ENCODE measurements around the gene CEACAM18. TPM values are rescaled to one million over a fixed set of nuclear protein-coding genes. Genes with fewer than 3 reads are reported as not detected.
"Not testable (repeated sequence)": the region's sequence is repeated elsewhere in the genome, so short reads cannot be mapped to it uniquely, and the experiment has no call there.

CEACAM18 gene
- total RNA-seq, 4 donors from 2014 or later: not detected

DNA sequence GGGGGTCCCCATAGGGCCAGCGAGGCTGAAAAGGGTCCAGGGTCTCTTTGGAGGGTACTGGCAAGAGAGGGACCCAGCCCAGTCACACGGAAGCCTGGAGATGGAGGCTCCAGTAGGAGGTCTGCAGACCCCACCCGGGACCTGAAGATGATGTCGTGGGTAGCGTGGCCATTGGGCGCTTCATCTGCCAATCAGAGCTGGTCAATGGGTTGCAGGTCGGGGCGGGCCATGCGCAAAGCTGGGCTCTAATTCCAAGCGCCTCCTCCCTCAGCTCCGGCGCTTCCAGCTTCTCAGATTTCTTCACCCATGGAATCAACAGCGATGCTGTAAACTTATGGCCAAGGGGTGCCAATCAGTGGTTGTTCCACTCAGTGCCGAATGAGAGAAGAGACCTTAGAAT, 12.3 kb downstream of the CEACAM18 start:
- H3K4me1 ChIP-seq: no peaks in the 10 kb centered on the region
- no peak for DNase-seq (ENCODE audit: extremely low spot score)
- H3K27me3 ChIP-seq: peaks cover 0 to 32% (median 0%) of the 10 kb centered on the region in 4 donors
- no peaks in the 10 kb centered on the region for H3K36me3 ChIP-seq
- no peak overlapping the region for H3K27ac ChIP-seq (replicated peaks in 1 of 4)
- 30% methylated on average over 12 of the region's 14 CpGs for WGBS
- intact Hi-C loops (cut with DNase I): no loop called here
- TF ChIP-seq POLR2A (IDR thresholded peaks at IDR 0.05; ENCODE audit: low read depth) (no peak), EP300 (IDR thresholded peaks at IDR 0.05) (no peak), POLR2AphosphoS5 (IDR thresholded peaks at IDR 0.05) (no peak)
- TF ChIP-seq, protein P1, sequence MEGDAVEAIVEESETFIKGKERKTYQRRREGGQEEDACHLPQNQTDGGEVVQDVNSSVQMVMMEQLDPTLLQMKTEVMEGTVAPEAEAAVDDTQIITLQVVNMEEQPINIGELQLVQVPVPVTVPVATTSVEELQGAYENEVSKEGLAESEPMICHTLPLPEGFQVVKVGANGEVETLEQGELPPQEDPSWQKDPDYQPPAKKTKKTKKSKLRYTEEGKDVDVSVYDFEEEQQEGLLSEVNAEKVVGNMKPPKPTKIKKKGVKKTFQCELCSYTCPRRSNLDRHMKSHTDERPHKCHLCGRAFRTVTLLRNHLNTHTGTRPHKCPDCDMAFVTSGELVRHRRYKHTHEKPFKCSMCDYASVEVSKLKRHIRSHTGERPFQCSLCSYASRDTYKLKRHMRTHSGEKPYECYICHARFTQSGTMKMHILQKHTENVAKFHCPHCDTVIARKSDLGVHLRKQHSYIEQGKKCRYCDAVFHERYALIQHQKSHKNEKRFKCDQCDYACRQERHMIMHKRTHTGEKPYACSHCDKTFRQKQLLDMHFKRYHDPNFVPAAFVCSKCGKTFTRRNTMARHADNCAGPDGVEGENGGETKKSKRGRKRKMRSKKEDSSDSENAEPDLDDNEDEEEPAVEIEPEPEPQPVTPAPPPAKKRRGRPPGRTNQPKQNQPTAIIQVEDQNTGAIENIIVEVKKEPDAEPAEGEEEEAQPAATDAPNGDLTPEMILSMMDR (IDR thresholded peaks at IDR 0.05): no peak
- no peaks in the 10 kb centered on the region for H3K9me3 ChIP-seq
- no peak overlapping the region for H3K4me3 ChIP-seq

DNA sequence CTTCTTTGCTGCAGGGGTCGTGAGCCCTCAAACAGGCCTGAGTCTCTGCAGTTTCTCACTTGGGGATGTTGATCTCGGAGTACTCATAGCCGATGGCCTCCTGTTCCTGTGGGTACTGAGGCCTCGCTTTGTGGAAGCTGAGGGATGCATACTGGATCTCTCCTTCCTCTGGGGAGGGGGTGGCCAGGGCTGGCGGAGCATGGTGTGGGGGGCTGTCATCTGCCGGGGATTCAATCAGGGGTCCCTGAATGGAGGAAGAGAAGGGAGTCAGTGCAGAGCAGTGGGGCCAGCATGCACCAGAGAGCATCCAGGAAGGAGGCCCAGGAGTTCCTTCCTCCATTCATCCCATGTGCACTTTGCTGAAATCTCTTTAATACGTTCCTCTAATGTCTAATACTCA, 13.2 kb downstream of the CEACAM18 start:
- 84% methylated on average over 7 of the region's 7 CpGs for WGBS
- H3K36me3 ChIP-seq: no peaks in the 10 kb centered on the region
- H3K4me3 ChIP-seq: no peak overlapping the region
- H3K27me3 ChIP-seq: peaks cover 0 to 31% (median 0%) of the 10 kb centered on the region in 4 donors
- no peaks in the 10 kb centered on the region for H3K4me1 ChIP-seq
- no peak for DNase-seq (ENCODE audit: extremely low spot score)
- no peak overlapping the region for H3K27ac ChIP-seq (replicated peaks in 1 of 4)
- intact Hi-C loops (cut with DNase I): no loop called here
- H3K9me3 ChIP-seq: no peaks in the 10 kb centered on the region
- TF ChIP-seq POLR2A (IDR thresholded peaks at IDR 0.05; ENCODE audit: low read depth) (no peak), POLR2AphosphoS5 (IDR thresholded peaks at IDR 0.05) (no peak), EP300 (IDR thresholded peaks at IDR 0.05) (no peak)
- TF ChIP-seq, protein P1 (IDR thresholded peaks at IDR 0.05): no peak

DNA sequence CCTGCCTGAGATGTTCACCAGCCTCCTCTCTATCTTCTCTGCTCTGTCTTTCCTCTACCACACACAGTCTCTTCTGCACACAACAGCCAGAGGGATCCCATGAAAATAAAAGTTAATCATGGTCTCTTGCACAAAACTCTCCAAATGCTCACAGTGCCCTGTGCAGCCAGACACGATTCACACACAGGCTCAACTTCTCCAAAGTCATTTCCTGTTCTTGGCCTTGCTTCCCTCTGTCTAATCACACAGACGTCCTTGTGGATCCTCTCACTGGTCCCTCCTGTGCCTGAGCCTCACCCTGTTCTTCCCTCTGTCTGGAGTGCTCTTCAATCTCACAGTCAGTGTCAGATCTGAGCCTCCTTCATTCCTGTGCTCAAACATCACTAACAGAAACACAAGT, 15.4 kb downstream of the CEACAM18 start:
- Histone ChIP-seq H3K9me3 (no peaks in the 10 kb centered on the region), H3K4me1 (no peaks in the 10 kb centered on the region), H3K36me3 (no peaks in the 10 kb centered on the region), H3K27ac (replicated peaks in 1 of 4) (no peak overlapping the region), H3K4me3 (no peak overlapping the region), H3K27me3 (peaks cover 0 to 25% (median 0%) of the 10 kb centered on the region in 4 donors)
- DNase-seq (ENCODE audit: extremely low spot score): no peak
- TF ChIP-seq, protein P1 (IDR thresholded peaks at IDR 0.05): no peak
- no peak for TF ChIP-seq POLR2AphosphoS5 (IDR thresholded peaks at IDR 0.05)
- TF ChIP-seq POLR2A (IDR thresholded peaks at IDR 0.05; ENCODE audit: low read depth): no peak
- no peak for TF ChIP-seq EP300 (IDR thresholded peaks at IDR 0.05)
- intact Hi-C loops (cut with DNase I): no loop called here
- 30% methylated on average over 2 of the region's 2 CpGs for WGBS

DNA sequence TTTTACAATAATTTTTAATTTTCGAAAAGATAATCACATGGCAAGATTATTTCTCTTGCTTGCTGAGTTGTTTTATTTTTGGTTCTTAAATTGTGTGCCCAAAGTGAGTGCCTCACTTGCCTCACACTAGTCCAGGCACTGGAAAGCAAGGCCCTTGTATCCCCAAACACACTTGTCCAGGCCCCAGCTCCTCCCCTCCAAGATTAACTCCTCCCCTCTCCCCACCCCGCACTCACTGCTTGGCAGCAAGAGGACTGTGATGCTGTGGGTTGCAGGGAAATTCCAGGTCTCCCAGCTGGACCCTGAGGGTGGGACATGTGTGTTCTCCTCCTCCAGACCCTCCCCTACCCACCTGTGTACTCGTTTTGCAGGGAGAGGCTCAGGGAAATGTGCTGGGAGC, 19.3 kb downstream of the CEACAM18 start:
- peaks cover 0 to 23% (median 0%) of the 10 kb centered on the region in 4 donors for H3K27me3 ChIP-seq
- H3K36me3 ChIP-seq: no peaks in the 10 kb centered on the region
- 42% methylated on average over 3 of the region's 3 CpGs for WGBS
- H3K9me3 ChIP-seq: no peaks in the 10 kb centered on the region
- TF ChIP-seq POLR2A (IDR thresholded peaks at IDR 0.05; ENCODE audit: low read depth): no peak
- no peak for TF ChIP-seq POLR2AphosphoS5 (IDR thresholded peaks at IDR 0.05)
- no peak for TF ChIP-seq EP300 (IDR thresholded peaks at IDR 0.05)
- TF ChIP-seq, protein P1 (IDR thresholded peaks at IDR 0.05): no peak
- H3K4me3 ChIP-seq: no peak overlapping the region
- H3K27ac ChIP-seq (replicated peaks in 1 of 4): no peak overlapping the region
- no peaks in the 10 kb centered on the region for H3K4me1 ChIP-seq
- intact Hi-C loops (cut with DNase I): no loop called here
- DNase-seq (ENCODE audit: extremely low spot score): no peak

DNA sequence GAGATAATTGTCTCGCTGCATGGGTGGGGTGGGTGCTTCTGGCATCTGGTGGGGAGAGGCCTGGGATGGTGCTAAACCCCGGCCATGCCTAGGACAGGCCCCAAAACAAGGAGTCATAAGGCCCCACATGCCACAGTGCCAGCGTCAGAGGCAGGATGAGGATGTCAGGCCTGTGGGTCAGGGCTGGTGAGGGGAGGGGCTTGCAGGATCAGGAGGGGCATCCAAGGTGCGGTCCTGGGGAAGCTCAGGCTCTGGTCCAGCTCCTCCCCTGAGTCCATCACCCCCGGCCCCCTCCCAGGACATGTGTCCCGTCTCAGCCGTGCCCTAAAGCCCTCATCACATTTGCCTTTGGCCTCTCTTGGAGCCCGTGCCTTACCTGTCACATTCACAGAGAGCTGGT, 22.6 kb downstream of the CEACAM18 start:
- H3K27ac ChIP-seq (replicated peaks in 1 of 4); H3K36me3 ChIP-seq; H3K4me3 ChIP-seq; DNase-seq (ENCODE audit: extremely low spot score); intact Hi-C loops (cut with DNase I); H3K9me3 ChIP-seq; H3K4me1 ChIP-seq: not testable (repeated sequence)
- WGBS: 79% methylated on average over 7 of the region's 8 CpGs
- peaks cover 0 to 12% (median 0%) of the 10 kb centered on the region in 4 donors for H3K27me3 ChIP-seq
